Psoas muscle (tissue), 8 donors: ENCODE data around the gene EXOC3L1. TPM values are rescaled to one million over a fixed set of nuclear protein-coding genes. Genes with fewer than 3 reads are reported as not detected.

Source experiments
- ATAC-seq, 4 donors: fragments of 200-7000 bp; cut with Tn5 transposase; one replicate each; pipeline ENCODE4 v1.9.1; 2020; ENCODE audit warnings: moderate library complexity in 3 of 4, mild to moderate bottlenecking in 2 of 4
- DNase-seq, 2 donors: peaks; one replicate each; pipeline ENCODE4 v3.0.0-alpha.2; 2020
- H3K27ac ChIP-seq: fragments of 200-600 bp; one replicate; pipeline ENCODE4 v1.8.0; 2022
- H3K27me3 ChIP-seq, 3 donors: fragments of 200-600 bp in 1 of 3; one replicate each; pipeline versions ENCODE4 v1.6.1 to v1.8.0; 2013 to 2022; ENCODE audit warnings: low read length in 2 of 3, mild to moderate bottlenecking in 2 of 3, moderate library complexity in 1 of 3; ENCODE audit not compliant: insufficient read depth in 3 of 3
- H3K36me3 ChIP-seq, 2 donors: fragments of 200-600 bp in 1 of 2; one replicate each; pipeline versions ENCODE4 v1.6.1 to v1.8.0; 2013 to 2022; ENCODE audit warnings: low read depth in 1 of 2, mild to moderate bottlenecking in 1 of 2, moderate library complexity in 1 of 2; ENCODE audit not compliant: insufficient read depth in 1 of 2
- H3K4me1 ChIP-seq: fragments of 200-600 bp; one replicate; pipeline ENCODE4 v1.8.0; 2022
- H3K4me3 ChIP-seq: fragments of 200-600 bp; one replicate; pipeline ENCODE4 v1.8.0; 2022; ENCODE audit warnings: mild to moderate bottlenecking
- H3K9me3 ChIP-seq: fragments of 200-600 bp; one replicate; pipeline ENCODE4 v1.8.0; 2022
- WGBS, 3 donors: extraction: QIAGEN DNeasy Blood & Tissue Kit; methylation state at CpG; one replicate each; pipeline versions ENCODE4 v1.1.6 to v1.1.7; 2013; 5-methylcytosine and 5-hydroxymethylcytosine counted together
- intact Hi-C, 2 donors: fragments of 100-400 bp; cut with DNase I; formaldehyde crosslinking; loops; one replicate each; pipeline versions ENCODE4 v1.11.0 to v1.14.2; 2022
- polyA plus RNA-seq, 3 donors: library from polyadenylated mRNA; stranded (reverse); fragments of 200-250 nt; gene quantifications; one replicate each; pipeline ENCODE4 v1.2.3, GENCODE V29; 2013
- total RNA-seq, 4 donors: library from RNA; stranded (reverse); fragmentation: NEBNext Ultra II Directional in 2 of 4; extraction: Animal tissue kit (Norgen Biotek cat#: 25700) in 2 of 4; gene quantifications; one replicate each; pipeline versions ENCODE4 v1.2.1 to v1.2.4, GENCODE V29; 2021 to 2023
- TF ChIP-seq, protein P1 (sequence below): fragments of 200-600 bp; IDR thresholded peaks from one replicate; pipeline ENCODE4 v1.8.0; 2022; ENCODE audit warnings: antibody characterized with exemption
- donor health status: healthy with polysubstance abuse.
- donor health status: DM: no; HTN: no; CAD: no; lungs with moderate emphysema.
- donor health status: Bipolar disorder and iron deficiency.
- donor health status: healthy.
- donor health status: DM: yes; HTN: yes; CAD: no.
- donor health status: DM: no; HTN: no; CAD: no.
- donor health status: DM: no; HTN: no; CAD: no.
- donor health status: DM: yes; HTN: yes; CAD: no.

EXOC3L1 gene
- total and polyA plus RNA-seq, 7 donors: 0.84 to 3.4 (median 1.2) TPM

- H3K4me3 ChIP-seq: peak overlapping the region; percentile 4
- H3K27ac ChIP-seq: no peak overlapping the region
Observed at GRCh38 chr16:67216612-67217490, 26.9 kb upstream of the EXOC3L1 start.

DNA sequence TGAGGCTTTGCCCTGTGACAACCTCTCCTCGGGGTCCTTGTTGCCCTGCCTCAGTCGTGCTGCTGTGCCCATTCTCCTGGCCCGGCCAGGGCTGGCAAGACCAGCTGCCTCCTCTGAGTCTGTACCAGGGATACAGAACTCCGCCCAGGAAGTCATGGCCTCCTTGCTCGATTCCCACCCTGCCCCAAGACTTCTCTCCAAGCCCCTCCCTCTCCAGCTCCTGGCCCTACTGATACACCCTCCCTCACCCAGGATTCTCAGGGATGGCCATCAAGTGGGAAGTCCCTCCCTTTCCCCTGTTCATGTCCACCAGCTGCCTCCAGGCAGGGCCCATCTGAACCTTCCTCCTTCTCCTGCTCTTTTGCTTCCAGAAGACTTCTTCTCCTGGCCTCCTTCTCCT is 25.8 kb upstream of the EXOC3L1 start:
- TF ChIP-seq, protein P1, sequence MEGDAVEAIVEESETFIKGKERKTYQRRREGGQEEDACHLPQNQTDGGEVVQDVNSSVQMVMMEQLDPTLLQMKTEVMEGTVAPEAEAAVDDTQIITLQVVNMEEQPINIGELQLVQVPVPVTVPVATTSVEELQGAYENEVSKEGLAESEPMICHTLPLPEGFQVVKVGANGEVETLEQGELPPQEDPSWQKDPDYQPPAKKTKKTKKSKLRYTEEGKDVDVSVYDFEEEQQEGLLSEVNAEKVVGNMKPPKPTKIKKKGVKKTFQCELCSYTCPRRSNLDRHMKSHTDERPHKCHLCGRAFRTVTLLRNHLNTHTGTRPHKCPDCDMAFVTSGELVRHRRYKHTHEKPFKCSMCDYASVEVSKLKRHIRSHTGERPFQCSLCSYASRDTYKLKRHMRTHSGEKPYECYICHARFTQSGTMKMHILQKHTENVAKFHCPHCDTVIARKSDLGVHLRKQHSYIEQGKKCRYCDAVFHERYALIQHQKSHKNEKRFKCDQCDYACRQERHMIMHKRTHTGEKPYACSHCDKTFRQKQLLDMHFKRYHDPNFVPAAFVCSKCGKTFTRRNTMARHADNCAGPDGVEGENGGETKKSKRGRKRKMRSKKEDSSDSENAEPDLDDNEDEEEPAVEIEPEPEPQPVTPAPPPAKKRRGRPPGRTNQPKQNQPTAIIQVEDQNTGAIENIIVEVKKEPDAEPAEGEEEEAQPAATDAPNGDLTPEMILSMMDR: no peak
- H3K36me3 ChIP-seq: no peaks in the 10 kb centered on the region
- no peak for ATAC-seq
- no peaks in the 10 kb centered on the region for H3K27me3 ChIP-seq
- 58 to 81% (median 65%) methylated on average over 5 of the region's 5 CpGs for WGBS, 3 donors
- H3K4me1 ChIP-seq: peaks cover 19% of the 10 kb centered on the region
- no peak overlapping the region for H3K27ac ChIP-seq
- no peaks in the 10 kb centered on the region for H3K9me3 ChIP-seq
- H3K4me3 ChIP-seq: no peak overlapping the region
- intact Hi-C loops: no loop called here
- DNase-seq: no peak

More at GRCh38 chr16:67216612-67217490, 26.9 kb upstream of the EXOC3L1 start:
- H3K9me3 ChIP-seq: no peaks in the 10 kb centered on the region
- TF ChIP-seq, protein P1: no peak
- no peaks in the 10 kb centered on the region for H3K36me3 ChIP-seq
- DNase-seq (no peak), ATAC-seq (peak in 3 of 4 donors; percentile 12 to 32 (median 16))
- H3K27me3 ChIP-seq: no peaks in the 10 kb centered on the region
- peaks cover 18% of the 10 kb centered on the region for H3K4me1 ChIP-seq
- 64 to 73% (median 68%) methylated on average over 18 of the region's 18 CpGs for WGBS, 3 donors
- intact Hi-C loops: no loop called here

DNA sequence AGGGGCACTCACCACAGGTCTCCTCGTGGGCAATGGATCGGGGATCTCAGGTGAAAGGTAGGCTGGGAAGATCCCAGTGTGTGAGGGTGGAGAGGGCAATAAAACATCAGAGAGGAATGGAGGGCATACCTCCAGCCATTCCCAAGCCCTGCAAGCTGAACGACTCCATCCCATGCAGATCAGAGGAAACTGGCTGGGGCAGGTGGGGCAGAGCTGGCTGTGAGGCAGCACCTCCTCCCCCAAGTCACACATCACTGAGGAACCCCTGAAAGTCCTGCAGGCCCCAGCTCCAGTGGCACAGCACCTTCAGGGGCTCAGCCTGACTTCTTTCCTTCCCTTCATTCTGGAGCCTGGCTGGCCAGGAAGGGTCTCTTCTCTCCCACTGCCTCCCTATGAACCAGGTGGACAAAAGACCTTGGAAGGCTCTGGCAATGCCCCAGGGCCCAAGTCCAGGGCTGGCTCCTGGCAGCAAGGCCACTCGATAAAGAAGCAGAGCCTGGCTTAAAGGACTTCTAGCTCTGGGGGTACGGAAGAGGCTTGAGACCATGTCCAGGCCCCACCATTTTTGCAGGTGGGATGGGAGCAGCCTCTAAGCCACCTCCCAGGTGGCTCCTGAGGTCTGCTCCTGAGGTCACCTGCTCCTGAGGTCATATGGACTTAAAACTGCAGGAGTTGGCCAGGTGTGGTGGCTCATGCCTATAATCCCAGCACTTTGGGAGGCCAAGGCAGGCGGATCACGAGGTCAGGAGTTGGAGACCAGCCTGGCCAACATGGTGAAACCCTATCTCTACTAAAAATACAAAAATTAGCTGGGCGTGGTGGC is 23.5 kb upstream of the EXOC3L1 start:
- WGBS, 3 donors: 39 to 54% (median 52%) methylated on average over 8 of the region's 8 CpGs
- intact Hi-C loops: no loop called here
- TF ChIP-seq, protein P1: no peak
- Histone ChIP-seq H3K27ac (peak overlapping the region; percentile 30), H3K36me3 (no peaks in the 10 kb centered on the region), H3K27me3 (no peaks in the 10 kb centered on the region), H3K4me1 (peaks cover 29% of the 10 kb centered on the region), H3K4me3 (no peak overlapping the region), H3K9me3 (no peaks in the 10 kb centered on the region)
- DNase-seq: no peak
- peak in 1 of 4 donors; percentile 6 for ATAC-seq

- Histone ChIP-seq H3K27me3 (no peaks in the 10 kb centered on the region), H3K27ac (no peak overlapping the region), H3K4me3 (no peak overlapping the region), H3K4me1 (peaks cover 34% of the 10 kb centered on the region), H3K36me3 (no peaks in the 10 kb centered on the region), H3K9me3 (no peaks in the 10 kb centered on the region)
- no peak for DNase-seq
- intact Hi-C loops: no loop called here
- ATAC-seq: no peak
- TF ChIP-seq, protein P1: no peak
Observed at GRCh38 chr16:67212766-67213165, 22.8 kb upstream of the EXOC3L1 start.
